B cell (primary cell): ENCODE results near the gene IFTAP. TPM values are rescaled to one million over a fixed set of nuclear protein-coding genes. Genes with fewer than 3 reads are reported as not detected.

Source experiments
- ATAC-seq: fragments of 200-7000 bp; cut with Tn5 transposase; one replicate; pipeline ENCODE4 v1.10.0; 2021; ENCODE audit warnings: low read depth, mild to moderate bottlenecking, moderate number of reproducible peaks, moderate library complexity
- CTCF ChIA-PET: fragments of 350-600 bp; sonication (Branson Sonifier 250); formaldehyde crosslinking; loops from one replicate; lab custom pipeline; 2021; ENCODE audit warnings: antibody characterized with exemption, inconsistent platforms; lab: Charles Lee
- POLR2A ChIA-PET: fragments of 350-600 bp; sonication (Branson Sonifier 250); formaldehyde crosslinking; loops from one replicate; lab custom pipeline; 2021; ENCODE audit warnings: antibody characterized with exemption; lab: Charles Lee
- DNase-seq: peaks from one replicate; pipeline ENCODE4 v3.0.0; 2013
- H2AFZ ChIP-seq: 2 replicates; pipeline ENCODE4 v1.6.1; 2012; ENCODE audit warnings: mild to moderate bottlenecking, low read depth, low read length; ENCODE audit not compliant: insufficient read depth, poor library complexity, severe bottlenecking
- H3K27ac ChIP-seq, 2 donors: 1 replicate in 1 of 2; 2 replicates in 1 of 2; pipeline ENCODE4 v1.5.1; 2012 to 2013; ENCODE audit warnings: low read length in 2 of 2, mild to moderate bottlenecking in 2 of 2, moderate library complexity in 1 of 2
- H3K27me3 ChIP-seq, 4 experiments: fragments of 200-600 bp in 1 of 4; sonication (generic) in 1 of 4; replicated peaks in 1 of 4; 1 replicate in 2 of 4; 2 replicates in 2 of 4; pipeline versions ENCODE4 v1.6.1 to v1.7.0; 2013 to 2016; ENCODE audit warnings: low read length in 3 of 4, mild to moderate bottlenecking in 2 of 4, mixed read lengths in 1 of 4, moderate library complexity in 1 of 4; ENCODE audit not compliant: insufficient read depth in 4 of 4, control insufficient read depth in 3 of 4; ENCODE audit errors: control extremely low read depth in 1 of 4
- H3K36me3 ChIP-seq, 2 experiments: replicated peaks in 1 of 2; 1 replicate in 1 of 2; 2 replicates in 1 of 2; pipeline versions ENCODE4 v1.6.1 to v1.7.1; 2013; ENCODE audit warnings: low read length in 1 of 2; ENCODE audit not compliant: insufficient read depth in 2 of 2, control insufficient read depth in 1 of 2; ENCODE audit errors: control extremely low read depth in 1 of 2, extremely low read depth in 1 of 2
- H3K4me1 ChIP-seq, 2 donors: fragments of 200-600 bp in 1 of 2; sonication (generic) in 1 of 2; 1 replicate in 1 of 2; 2 replicates in 1 of 2; pipeline versions ENCODE4 v1.5.1 to v1.6.1; 2013 to 2017; ENCODE audit warnings: low read length in 2 of 2; ENCODE audit not compliant: control insufficient read depth in 2 of 2, insufficient read depth in 2 of 2
- H3K4me2 ChIP-seq: replicated peaks from 2 replicates; pipeline ENCODE3; 2012; ENCODE audit warnings: mild to moderate bottlenecking, low read depth, low read length; ENCODE audit not compliant: poor library complexity, severe bottlenecking
- H3K4me3 ChIP-seq, 5 experiments: fragments of 200-600 bp in 1 of 5; sonication (generic) in 1 of 5; 1 replicate in 3 of 5; 2 replicates in 2 of 5; pipeline versions ENCODE4 v1.5.1 to v1.7.0; 2011 to 2016; ENCODE audit warnings: low read length in 4 of 5, mild to moderate bottlenecking in 4 of 5, low read depth in 2 of 5, control low read depth in 1 of 5, moderate library complexity in 1 of 5; ENCODE audit not compliant: insufficient read depth in 1 of 5; ENCODE audit errors: control extremely low read depth in 1 of 5, extremely low read depth in 1 of 5
- H3K79me2 ChIP-seq: fragments of 200-600 bp; sonication (generic); one replicate; pipeline ENCODE4 v1.6.0; 2016; ENCODE audit warnings: low read length; ENCODE audit not compliant: control insufficient read depth, insufficient read depth
- H3K9ac ChIP-seq: fragments of 200-600 bp; sonication (generic); 2 replicates; pipeline ENCODE4 v1.6.1; 2017; ENCODE audit warnings: mild to moderate bottlenecking, low read length, moderate library complexity
- H3K9me3 ChIP-seq, 3 donors: one replicate each; pipeline versions ENCODE4 v1.6.1 to v1.7.1; 2013; ENCODE audit warnings: low read length in 2 of 3; ENCODE audit not compliant: control insufficient read depth in 2 of 3, insufficient read depth in 1 of 3; ENCODE audit errors: control extremely low read depth in 1 of 3
- H4K20me1 ChIP-seq: 2 replicates; pipeline ENCODE4 v1.6.0; 2012; ENCODE audit warnings: mild to moderate bottlenecking, low read length; ENCODE audit not compliant: insufficient read depth, control insufficient read depth, poor library complexity, severe bottlenecking
- H3K27ac Mint-ChIP-seq: one replicate; pipeline ENCODE4 v1.8.0; 2021; ENCODE audit warnings: mixed read lengths
- H3K27me3 Mint-ChIP-seq: one replicate; pipeline ENCODE4 v1.8.0; 2021; ENCODE audit warnings: mixed read lengths
- H3K4me1 Mint-ChIP-seq: one replicate; pipeline ENCODE4 v1.8.0; 2021; ENCODE audit warnings: mixed read lengths
- H3K4me3 Mint-ChIP-seq: one replicate; pipeline ENCODE4 v1.8.0; 2021; ENCODE audit warnings: mixed read lengths
- H3K9me3 Mint-ChIP-seq: one replicate; pipeline ENCODE4 v1.8.0; 2022; ENCODE audit warnings: mixed read lengths; ENCODE audit not compliant: insufficient read depth
- EZH2 ChIP-seq: IDR thresholded peaks from 2 replicates; pipeline ENCODE4 v1.6.1; 2012; ENCODE audit warnings: borderline replicate concordance, low read depth, mild to moderate bottlenecking, moderate library complexity, low read length; ENCODE audit not compliant: insufficient read depth, poor library complexity, severe bottlenecking
- WGBS: methylation state at CpG from one replicate; pipeline ENCODE4 v1.1.5; 2013; ENCODE audit warnings: missing lambda C conversion rate; ENCODE audit not compliant: insufficient coverage; 5-methylcytosine and 5-hydroxymethylcytosine counted together
- intact Hi-C: fragments of 100-400 bp; cut with micrococcal nuclease; formaldehyde crosslinking; loops from one replicate; pipeline ENCODE4 v1.10.0; 2022
- polyA minus RNA-seq: library from RNA; depleted of rRNA, polyadenylated mRNA; stranded (reverse); fragments of >200 nt; gene quantifications from 2 replicates; pipeline ENCODE4 v1.2.3, GENCODE V29; 2012
- polyA plus RNA-seq: library from polyadenylated mRNA; depleted of rRNA; stranded (reverse); fragments of >200 nt; gene quantifications from 2 replicates; pipeline ENCODE4 v1.2.3, GENCODE V29; 2012
- total RNA-seq, 2 donors: library from RNA; stranded (reverse); fragments of 120-200 nt in 1 of 2; gene quantifications; 1 replicate in 1 of 2; 2 replicates in 1 of 2; pipeline versions ENCODE4 v1.2.3 to v1.2.4, GENCODE V29; 2013 to 2022
- TF ChIP-seq, protein P1 (sequence below): fragments of 200-600 bp; IDR thresholded peaks from one replicate; pipeline ENCODE4 v1.8.0; 2022; ENCODE audit warnings: antibody characterized with exemption, mild to moderate bottlenecking

Gene IFTAP, protein sequence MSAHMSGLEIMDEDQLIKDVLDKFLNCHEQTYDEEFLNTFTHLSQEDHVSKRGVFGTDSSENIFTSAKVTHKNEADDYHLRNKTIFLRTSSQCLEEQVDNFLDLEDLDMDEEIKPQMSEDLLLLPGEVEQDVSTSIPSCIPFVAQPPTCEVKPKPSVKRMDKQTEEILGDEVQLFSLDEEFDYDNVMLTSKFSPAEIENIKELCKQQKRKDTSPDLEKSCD
- total RNA-seq = not detected in 2 replicates
- 2.4 TPM for total RNA-seq (2013)
- 0.31 and 0.98 TPM in 2 replicates for polyA plus RNA-seq
- 1.00 TPM in 1 of 2 replicates, not detected in the other for polyA minus RNA-seq

GRCh38 chr11:36594316-36594989 is at the start of gene IFTAP:
Gene IFTAP, plus strand, starts transcription at chr11:36594502. Its CDS starts 15,602 bp downstream, at chr11:36610104.
- ChIA-PET POLR2A (no interaction called here), CTCF (no interaction called here)
- Mint-ChIP-seq H3K27ac (no peak within 1 kb of the TSS), H3K27me3 (peaks cover 55% of the 10 kb centered on the region), H3K4me3 (peak within 1 kb of the TSS; percentile 79), H3K9me3 (no peaks in the 10 kb centered on the region), H3K4me1 (peaks cover 11% of the 10 kb centered on the region)
- peak within 1 kb of the TSS; percentile 68 for H3K4me2 ChIP-seq
- H3K27ac ChIP-seq = no peak within 1 kb of the TSS
- 10% methylated on average over 23 of the region's 29 CpGs for WGBS
- H2AFZ ChIP-seq = peak within 1 kb of the TSS; percentile 70
- no peaks in the 10 kb centered on the region for H3K9me3 ChIP-seq
- H3K79me2 ChIP-seq = no peaks in the 10 kb centered on the region
- no peak for TF ChIP-seq EZH2
- TF ChIP-seq, protein P1, sequence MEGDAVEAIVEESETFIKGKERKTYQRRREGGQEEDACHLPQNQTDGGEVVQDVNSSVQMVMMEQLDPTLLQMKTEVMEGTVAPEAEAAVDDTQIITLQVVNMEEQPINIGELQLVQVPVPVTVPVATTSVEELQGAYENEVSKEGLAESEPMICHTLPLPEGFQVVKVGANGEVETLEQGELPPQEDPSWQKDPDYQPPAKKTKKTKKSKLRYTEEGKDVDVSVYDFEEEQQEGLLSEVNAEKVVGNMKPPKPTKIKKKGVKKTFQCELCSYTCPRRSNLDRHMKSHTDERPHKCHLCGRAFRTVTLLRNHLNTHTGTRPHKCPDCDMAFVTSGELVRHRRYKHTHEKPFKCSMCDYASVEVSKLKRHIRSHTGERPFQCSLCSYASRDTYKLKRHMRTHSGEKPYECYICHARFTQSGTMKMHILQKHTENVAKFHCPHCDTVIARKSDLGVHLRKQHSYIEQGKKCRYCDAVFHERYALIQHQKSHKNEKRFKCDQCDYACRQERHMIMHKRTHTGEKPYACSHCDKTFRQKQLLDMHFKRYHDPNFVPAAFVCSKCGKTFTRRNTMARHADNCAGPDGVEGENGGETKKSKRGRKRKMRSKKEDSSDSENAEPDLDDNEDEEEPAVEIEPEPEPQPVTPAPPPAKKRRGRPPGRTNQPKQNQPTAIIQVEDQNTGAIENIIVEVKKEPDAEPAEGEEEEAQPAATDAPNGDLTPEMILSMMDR = no peak
- no peaks in the 10 kb centered on the region for H3K36me3 ChIP-seq
- peaks cover 0 to 25% (median 18%) of the 10 kb centered on the region in 4 experiments for H3K27me3 ChIP-seq
- intact Hi-C loops = no loop called here
- peak; percentile 16 for DNase-seq
- no peaks in the 10 kb centered on the region for H4K20me1 ChIP-seq
- peak; percentile 14 for ATAC-seq
- H3K4me1 ChIP-seq = peaks cover 8 to 15% of the 10 kb centered on the region in 2 donors
- H3K9ac ChIP-seq = peak within 1 kb of the TSS; percentile 48
- peak within 1 kb of the TSS; percentile 31 to 74 (median 54) for H3K4me3 ChIP-seq
